Gastroesophageal sphincter (tissue), 3 donors: ENCODE results near the gene SERINC2.

ENCODE experiments used
- CTCF ChIP-seq, 4 experiments: fragments of 200-600 bp in 2 of 4; fragments of 450-650 bp in 2 of 4; sonication (generic) in 1 of 4; IDR thresholded peaks; one replicate each; pipeline ENCODE4 v1.5.1; 2017 to 2019; ENCODE audit warnings: antibody characterized with exemption in 4 of 4, mild to moderate bottlenecking in 2 of 4, moderate library complexity in 2 of 4
- POLR2AphosphoS5 ChIP-seq: sonication (generic); formaldehyde crosslinking; IDR thresholded peaks from one replicate; pipeline ENCODE4 v1.6.1; 2017; ENCODE audit warnings: antibody characterized with exemption

GRCh38 chr1:31373056-31373896 is 39.7 kb upstream of the SERINC2 start, which contains the start of gene FABP3:
- TF ChIP-seq POLR2AphosphoS5, result peak; percentile 63
- TF ChIP-seq CTCF (IDR thresholded peaks at IDR 0.05), result peak in 1 of 4 experiments; percentile 18
